SK-N-SH (cell line): ENCODE results near the gene DDX42.

ENCODE experiments used
- CTCF ChIP-seq: fragments of 200-600 bp; sonication (generic); IDR thresholded peaks from 2 replicates; pipeline ENCODE4 v1.6.1; 2017; ENCODE audit warnings: antibody characterized with exemption, mild to moderate bottlenecking, moderate library complexity
- RCOR1 ChIP-seq: fragments of 150-350 bp; IDR thresholded peaks from 2 replicates; pipeline ENCODE4 v1.6.1; 2017; ENCODE audit warnings: antibody characterized with exemption, low read length
- TAF1 ChIP-seq: IDR thresholded peaks from 2 replicates; pipeline ENCODE4 v1.6.1; 2012; ENCODE audit warnings: low read depth, mild to moderate bottlenecking, low read length, moderate library complexity, borderline replicate concordance

GRCh38 chr17:63824362-63824761 lies 50.4 kb downstream of the DDX42 start:
- TF ChIP-seq CTCF (no peak), TAF1 (no peak), RCOR1 (no peak)
